Stomach (tissue), 4 donors: ENCODE measurements around the gene UBE2I.
"Not testable (repeated sequence)": the region's sequence is repeated elsewhere in the genome, so short reads cannot be mapped to it uniquely, and the experiment has no call there.

Experiments used
- POLR2A ChIP-seq, 4 donors: fragments of 450-650 bp; IDR thresholded peaks; one replicate each; pipeline ENCODE4 v1.6.1; 2016; ENCODE audit warnings: antibody characterized with exemption in 4 of 4, control low read depth in 2 of 4, mild to moderate bottlenecking in 1 of 4, moderate library complexity in 1 of 4
- TF ChIP-seq, protein P1 (sequence below), 7 experiments: fragments of 450-650 bp in 4 of 7; fragments of 200-600 bp in 3 of 7; sonication (generic) in 3 of 7; IDR thresholded peaks; one replicate each; pipeline ENCODE4 v1.5.1; 2016 to 2019; ENCODE audit warnings: antibody characterized with exemption in 7 of 7, control low read depth in 2 of 7, mild to moderate bottlenecking in 1 of 7

DNA sequence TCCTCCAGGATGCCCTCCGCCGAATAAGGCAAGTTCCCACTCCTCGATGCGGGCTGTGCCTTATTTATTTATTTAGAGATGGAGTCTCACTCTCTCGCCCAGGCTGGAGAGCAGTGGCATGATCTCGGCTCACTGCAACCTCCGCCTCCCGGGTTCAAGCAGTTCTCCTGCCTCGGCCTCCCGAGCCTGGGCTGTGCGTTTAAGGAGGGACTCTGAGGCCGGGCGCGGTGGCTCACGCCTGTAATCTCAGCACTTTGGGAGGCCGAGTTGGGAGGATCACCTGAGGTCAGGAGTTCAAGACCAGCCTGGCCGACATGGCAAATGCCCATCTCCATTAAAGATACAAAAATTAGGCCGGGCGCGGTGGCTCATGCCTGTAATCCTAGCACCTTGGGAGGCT is 18.7 kb downstream of the UBE2I start:
- TF ChIP-seq, protein P1, sequence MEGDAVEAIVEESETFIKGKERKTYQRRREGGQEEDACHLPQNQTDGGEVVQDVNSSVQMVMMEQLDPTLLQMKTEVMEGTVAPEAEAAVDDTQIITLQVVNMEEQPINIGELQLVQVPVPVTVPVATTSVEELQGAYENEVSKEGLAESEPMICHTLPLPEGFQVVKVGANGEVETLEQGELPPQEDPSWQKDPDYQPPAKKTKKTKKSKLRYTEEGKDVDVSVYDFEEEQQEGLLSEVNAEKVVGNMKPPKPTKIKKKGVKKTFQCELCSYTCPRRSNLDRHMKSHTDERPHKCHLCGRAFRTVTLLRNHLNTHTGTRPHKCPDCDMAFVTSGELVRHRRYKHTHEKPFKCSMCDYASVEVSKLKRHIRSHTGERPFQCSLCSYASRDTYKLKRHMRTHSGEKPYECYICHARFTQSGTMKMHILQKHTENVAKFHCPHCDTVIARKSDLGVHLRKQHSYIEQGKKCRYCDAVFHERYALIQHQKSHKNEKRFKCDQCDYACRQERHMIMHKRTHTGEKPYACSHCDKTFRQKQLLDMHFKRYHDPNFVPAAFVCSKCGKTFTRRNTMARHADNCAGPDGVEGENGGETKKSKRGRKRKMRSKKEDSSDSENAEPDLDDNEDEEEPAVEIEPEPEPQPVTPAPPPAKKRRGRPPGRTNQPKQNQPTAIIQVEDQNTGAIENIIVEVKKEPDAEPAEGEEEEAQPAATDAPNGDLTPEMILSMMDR (IDR thresholded peaks at IDR 0.05), result not testable (repeated sequence)
- TF ChIP-seq POLR2A (IDR thresholded peaks at IDR 0.05), result not testable (repeated sequence)
